T-helper 9 cell (primary cell): ENCODE data around the gene DPP3.
"Not testable (repeated sequence)": the region's sequence is repeated elsewhere in the genome, so short reads cannot be mapped to it uniquely, and the experiment has no call there.

ENCODE experiments used
- DNase-seq: peaks from one replicate; pipeline ENCODE4 v3.0.0-alpha.2; 2020

Gene DPP3

DNA sequence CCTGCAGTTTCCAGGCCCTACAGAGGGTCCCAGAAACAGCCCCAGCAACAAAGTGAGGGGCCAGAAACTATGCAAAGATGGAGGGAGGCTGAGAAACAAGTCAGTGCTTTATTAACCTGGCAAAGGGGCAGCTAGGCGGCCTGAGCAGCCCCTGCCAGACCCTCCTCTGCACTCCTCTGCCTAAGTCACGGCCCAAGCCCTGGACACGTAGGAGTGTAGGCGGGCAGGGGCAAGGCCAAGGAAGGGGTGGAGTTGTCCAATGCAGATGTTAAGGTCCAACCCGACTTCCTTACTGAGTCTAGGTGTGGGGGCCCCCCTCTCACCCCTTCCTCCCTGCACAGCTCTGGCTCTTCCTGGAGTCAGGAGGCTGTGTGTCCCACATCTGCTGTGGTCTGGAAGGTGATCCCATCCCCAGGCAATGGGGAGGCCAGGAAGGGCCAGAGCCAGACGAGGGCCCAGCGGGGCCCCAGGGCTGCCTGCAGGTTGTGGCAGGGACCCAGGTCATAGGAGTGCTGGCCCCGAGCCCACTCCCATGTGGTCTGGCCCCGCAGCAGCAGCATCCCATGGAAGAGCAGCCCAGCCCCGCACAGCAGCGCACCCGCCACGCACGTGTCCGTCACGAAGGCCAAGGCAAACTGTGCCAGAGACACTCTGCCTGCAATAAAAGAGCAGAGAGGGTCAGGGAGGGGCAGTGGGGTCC lies 59.1 kb downstream of the DPP3 start:
- DNase-seq = no peak

DNA sequence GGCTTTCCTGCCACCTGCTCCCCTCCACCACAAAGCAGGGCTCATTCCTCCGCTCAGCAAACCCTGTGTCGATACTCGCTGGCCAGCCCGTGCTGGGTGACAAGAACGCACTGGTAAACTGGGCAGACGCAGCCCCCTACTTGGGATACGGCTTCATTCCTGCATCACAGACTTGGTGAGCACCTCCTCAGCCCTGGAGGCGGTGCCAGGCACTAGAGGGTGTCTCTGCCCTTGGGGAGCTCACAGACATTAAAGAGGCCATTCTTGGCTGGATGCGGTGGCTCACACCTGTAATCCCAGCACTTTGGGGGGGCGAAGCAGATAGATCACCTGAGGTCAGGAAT lies 59.6 kb downstream of the DPP3 start:
- DNase-seq = no peak

DNA sequence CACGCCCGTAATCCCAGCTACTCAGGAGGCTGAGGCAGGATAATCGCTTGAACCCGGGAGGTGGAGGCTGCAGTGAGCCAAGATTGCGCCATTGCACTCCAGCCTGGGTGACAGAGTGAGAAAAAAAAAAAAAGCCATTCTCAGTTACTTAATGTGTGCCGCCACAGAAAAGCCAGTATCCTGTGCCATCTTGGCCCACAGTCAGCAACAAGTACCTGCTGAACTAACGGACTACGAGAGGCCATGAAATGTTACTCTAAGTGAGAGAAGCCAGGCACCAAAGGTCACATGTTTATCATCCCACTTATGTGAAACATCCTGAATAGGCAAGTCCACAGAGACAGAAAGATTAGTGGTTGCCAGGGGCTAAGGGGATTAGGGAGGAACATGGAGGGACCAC lies 60.4 kb downstream of the DPP3 start:
- DNase-seq = not testable (repeated sequence)

DNA sequence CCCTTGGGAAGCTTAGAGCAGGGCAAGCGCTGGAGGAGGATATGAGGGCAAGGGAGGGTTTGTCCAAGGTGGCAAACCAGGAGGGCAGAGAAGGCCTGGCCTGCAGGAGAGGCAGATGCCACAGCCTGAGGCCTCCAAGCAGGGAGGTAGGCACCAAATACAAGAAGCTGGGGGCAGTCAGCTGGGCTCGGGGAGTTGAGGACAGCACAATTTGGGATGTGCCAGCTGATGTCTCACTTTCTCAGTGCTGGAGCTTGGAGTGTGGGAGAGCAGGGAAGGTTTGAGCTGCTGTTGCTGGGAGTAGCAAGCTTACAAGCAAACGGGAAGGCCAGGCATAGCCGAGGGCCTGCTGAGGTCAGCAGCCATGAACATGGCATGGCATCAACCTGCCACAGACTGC lies 61.7 kb downstream of the DPP3 start:
- DNase-seq = no peak

DNA sequence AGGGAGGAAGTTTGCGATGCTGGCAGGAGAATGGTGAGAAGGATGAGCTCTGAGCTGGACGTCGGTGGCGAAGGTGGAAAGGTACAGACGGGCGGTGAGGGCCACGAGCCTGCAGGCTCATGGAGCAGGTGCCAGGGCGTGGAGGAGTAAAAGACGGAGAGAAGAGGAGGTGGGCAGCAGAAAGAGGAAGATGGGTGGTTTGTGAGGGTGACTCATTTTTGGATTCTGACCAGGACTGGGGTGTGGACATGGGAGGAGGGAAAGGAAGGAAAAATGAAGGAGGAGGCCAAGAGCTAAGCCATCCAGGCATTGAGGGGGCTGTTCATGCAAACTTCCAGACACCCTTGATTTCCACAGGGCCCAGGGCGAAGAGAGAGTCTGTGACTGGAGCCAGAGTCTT lies 62.1 kb downstream of the DPP3 start:
- DNase-seq = no peak

DNA sequence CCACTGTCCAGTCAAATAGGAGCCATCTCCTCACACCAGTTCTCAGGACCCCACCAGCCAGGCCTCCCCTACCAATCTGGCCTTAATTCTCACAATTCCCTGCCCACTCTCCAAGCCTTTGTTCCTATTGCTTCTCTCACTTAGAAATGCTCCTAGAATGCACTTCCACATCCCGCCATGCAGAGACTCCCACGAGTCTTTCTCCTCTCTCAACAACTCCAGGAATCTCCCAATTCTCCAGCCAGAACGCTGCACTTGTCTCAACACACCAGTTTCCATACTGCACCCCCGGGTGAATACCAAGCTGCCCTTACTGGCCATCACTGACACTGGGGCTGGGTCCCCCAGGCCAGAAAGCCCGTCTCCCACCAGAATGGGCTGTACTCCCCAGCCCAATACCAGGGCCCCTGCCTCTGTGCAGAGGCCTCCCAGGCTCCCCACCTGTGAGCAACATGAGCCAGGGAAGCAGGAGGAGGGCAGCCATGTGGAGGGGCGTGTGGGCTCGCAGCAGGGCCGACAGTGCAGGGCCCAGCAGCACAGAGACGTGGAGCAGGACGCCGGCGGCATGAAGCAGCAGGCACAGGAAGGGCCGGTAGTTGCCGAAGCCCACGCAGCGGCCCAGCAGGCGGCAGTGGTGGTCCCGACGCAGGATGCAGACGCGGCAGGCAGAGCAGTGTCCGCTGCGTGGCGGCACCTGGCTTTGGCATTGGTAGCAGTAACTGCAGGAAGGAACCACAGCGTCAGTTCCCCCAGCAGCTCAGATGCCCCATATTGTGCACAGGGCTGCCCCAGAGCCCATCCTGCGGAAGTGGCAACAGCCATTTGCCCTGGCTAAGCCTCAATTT lies 63.3 kb downstream of the DPP3 start:
- DNase-seq = peak; percentile 45

DNA sequence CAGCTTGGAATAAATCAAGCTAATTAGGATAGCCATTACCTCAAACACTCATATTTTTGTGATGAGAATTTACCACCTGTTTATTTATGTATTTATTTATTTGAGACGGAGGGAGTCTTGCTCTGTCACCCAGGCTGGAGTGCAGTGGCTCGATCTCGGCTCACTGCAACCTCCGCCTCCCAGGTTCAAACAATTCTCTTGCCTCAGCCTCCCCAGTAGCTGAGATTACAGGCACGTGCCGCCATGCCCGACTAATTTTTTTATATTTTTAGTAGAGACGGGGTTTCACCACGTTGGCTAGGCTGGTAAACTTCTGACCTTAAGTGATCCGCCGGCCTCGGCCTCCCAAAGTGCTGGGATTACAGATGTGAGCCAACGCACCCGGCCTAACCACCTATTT lies 64.7 kb downstream of the DPP3 start:
- not testable (repeated sequence) for DNase-seq

DNA sequence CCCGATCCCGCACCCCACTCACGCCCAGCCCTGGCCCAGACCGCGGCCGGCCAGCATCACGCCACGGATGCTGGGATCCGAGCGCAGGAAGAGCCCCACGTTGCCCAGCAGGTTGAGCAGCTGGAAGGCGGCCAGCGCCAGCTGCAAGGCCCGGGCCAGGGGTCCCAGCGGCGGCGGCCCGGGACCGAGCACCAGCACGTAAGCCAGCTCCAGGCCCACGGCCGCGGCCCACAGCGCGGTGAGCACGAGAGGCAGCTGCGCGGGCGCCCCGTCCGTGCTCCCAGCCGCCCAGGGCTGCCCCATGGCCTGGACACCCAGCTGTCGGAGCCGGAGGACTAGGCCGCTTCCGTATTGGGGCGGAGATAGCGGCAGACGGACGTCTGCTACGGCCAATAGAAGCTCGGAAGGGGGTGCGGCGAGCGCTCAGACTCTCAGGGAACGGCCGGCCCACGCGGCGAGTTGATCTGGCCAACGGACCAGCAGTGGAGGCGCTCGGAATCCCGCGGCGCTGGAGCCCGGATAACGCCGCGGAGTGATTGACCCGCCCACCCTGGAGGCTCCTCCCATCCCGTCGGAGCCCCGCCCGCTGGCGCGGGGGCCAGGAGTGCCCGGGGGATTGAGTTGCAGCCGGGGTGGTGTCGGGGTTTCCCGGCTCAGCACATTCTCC lies 65.6 kb downstream of the DPP3 start, which contains the start of gene ZDHHC24:
Gene ZDHHC24 (minus strand): TSS at position 348 of the 667 bp plus-strand sequence. CDS start 45 bp downstream, at position 303.
- peak; percentile 81 for DNase-seq

DNA sequence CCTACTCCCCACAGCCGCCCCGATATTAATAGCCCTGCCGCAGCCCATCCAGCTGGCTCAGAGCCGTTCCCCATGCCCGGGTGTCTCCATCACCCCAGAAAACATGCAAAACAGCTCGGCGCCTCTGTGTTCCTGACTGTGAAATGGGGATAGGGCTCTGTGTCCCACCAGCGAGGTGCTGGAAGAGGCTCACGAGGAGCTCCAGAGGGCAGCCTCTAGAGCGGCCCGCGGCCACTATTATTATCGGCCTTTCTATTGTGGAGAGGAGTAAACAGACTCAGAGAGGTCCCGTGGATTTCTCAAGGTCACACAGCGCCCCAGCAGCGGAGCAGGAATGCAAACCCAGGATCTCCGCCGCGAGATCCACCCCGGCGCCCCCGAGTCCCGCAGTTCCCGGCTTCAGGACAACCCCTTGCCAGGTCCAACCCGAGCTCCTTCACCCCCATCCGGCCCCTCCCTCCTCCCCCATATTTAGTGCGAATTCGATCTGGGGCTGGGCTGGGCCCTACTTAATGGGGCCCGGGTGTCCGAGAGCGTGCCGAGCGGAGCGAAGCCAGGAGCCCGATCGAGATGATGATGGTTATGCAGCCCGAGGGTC lies 66.2 kb downstream of the DPP3 start, which contains the start of gene ACTN3:
Gene ACTN3 (plus strand): TSS at position 536 of the 598 bp plus-strand sequence. CDS start 35 bp downstream, at position 571.
- peak; percentile 15 for DNase-seq

DNA sequence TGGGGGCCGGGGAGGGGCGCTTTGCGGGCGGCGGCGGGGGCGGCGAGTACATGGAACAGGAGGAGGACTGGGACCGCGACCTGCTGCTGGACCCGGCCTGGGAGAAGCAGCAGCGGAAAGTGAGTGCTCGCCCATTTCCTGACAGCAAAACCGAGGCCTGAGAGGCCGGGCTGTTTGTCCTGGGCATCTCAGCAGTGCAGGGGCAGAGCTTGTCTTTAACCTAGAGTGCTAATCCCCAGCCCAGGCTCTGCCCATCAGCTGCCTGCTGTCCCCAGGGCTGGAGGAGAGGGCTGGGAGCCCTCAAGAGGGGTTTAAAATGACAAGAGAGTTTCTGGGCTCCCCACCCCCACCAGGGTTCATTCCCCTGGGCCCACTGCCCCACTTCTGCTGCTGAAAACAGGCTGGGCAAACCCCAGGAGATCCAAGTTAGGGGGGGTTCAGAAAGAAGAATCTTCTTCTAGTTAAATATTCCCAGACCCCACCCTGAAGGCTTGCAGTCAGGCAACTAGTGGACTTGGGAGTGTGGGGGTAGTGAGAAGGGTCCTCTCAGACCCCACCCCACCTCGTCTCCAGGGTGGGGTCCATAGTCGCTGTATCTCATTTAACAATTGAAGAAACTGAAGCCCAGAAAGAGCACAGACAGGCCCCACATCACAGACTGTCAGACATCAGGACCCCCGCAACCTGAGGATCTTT lies 66.9 kb downstream of the DPP3 start:
- no peak for DNase-seq

DNA sequence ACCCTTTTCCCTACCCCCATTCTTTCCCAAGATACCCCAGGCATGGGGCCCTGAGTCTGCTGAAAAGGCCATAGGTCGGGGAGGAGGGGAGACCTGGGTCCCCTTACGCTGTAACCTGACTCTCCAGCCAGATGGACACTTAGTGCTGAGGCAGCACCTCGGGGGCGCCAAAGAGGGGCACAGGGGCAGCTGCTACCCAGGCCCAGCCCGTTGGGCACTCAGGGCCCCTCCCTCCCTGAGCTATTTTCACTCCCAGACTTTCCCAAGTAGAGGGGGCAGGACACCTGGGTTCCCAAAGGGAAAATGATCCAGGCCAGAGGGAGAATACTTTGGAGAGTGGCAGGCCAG lies 67.4 kb downstream of the DPP3 start:
- DNase-seq = no peak

DNA sequence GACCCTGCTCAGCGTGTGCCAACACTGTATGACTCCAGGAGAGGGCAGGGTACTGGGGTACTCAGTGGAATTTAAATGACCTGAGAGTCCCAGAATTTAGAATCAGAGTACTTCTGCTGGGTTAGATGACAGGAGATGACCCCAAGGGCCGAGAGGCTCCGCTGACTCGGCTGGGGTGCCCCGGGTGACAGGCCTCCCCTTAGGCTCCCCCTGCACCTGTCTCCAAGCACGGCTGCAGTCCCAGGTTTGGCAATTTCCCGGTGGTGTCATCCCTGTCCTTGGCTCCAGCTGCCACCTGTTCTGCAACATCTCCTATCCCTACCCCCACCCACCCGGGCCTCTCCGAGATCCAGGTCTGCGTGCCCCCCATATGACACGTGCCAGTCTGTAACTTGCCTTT lies 67.8 kb downstream of the DPP3 start:
- no peak for DNase-seq

DNA sequence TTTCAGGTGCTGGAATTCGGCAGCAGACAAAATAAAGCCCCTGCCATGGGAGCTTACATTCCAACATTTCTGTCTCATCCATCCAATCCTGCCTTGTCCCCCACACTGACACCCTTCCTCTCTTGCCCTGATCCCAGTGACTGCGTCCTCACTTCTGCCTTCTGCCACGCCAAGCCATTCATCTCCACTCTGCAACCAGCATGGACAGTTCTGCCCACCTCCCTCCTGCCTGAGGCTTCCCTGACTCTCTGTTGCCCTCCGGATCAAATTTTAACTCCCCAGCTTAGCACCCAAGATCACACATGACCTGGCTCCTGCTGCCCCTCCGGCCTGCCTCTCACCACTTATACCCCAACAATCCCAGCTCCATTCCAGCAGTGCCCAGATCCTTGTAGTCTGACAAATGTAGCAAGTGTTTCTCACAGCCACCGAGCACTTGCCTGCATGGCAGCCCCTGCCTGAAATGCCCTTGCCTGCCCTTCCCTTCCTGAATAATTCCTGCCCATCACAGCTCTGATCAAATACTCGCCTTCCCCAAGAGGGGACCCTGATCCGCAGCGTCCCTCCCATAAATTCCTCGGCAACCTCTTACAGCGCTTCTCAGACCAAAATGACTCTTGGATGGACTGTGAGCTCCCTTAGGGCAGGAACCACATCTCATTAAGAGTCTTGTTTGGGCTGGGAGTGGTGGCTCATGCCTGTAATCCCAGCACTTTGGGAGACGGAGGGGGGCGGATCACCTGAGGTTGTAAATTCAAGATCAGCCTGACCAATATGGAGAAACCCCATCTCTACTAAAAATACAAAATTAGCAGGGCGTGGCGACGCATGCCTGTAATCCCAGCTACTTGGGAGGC lies 68.8 kb downstream of the DPP3 start:
- DNase-seq = no peak

DNA sequence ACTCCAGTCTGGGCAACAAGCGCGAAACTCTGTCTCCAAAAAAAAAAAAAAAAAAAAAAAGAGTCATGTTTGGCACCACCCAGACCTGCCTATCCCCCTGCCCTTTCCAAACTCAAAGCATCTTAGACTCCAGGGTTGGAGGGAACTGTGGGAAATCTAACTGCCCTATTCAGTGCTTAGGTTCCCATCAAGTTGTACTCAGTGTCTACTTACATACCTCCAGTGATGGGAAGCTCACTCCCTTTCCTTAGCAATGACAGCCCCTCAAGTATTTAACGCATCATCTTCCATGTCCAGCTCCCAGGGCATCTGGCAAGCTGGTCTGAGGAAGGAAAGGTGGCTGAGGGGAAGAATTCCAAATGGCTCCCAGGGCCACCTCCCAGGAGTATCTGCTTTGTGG lies 69.5 kb downstream of the DPP3 start:
- no peak for DNase-seq

DNA sequence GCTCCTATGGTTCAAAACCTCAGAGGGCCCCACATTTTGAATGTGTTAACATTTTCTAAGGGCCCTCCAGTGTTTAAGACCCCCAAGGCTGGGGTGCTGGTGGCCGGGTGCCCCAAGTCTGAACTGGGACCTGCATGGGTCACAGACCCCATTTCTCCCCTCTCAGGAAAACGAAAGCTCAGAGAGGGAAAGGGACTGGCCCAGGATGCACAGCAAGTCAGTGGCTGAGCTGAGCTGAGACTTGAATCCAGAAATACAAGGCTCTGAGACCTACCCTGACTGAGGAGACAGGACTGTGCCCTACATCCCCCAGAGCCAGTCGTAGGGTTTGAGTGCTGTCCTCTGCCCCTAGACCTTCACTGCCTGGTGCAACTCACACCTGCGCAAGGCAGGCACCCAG lies 70.7 kb downstream of the DPP3 start:
- no peak for DNase-seq

DNA sequence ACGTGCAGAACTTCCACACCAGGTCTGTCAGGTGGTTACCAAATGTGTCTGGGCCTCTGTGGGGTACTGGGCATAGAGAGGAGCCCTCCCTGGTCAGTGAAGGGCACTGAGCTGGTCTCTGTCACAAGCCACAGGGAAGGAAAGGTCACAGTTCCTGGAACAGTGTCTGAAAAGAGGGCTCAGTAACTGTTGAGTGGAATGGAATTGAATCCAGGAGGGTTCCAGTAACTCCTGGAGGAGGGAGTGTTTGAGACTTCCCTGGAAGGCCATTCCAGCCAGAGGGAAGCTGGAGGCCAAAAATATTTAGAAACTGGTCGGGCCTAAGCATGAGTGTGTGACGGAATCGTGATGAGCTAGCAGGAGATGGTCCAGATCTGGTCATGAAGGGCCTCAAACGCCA lies 74.4 kb downstream of the DPP3 start:
- no peak for DNase-seq

DNA sequence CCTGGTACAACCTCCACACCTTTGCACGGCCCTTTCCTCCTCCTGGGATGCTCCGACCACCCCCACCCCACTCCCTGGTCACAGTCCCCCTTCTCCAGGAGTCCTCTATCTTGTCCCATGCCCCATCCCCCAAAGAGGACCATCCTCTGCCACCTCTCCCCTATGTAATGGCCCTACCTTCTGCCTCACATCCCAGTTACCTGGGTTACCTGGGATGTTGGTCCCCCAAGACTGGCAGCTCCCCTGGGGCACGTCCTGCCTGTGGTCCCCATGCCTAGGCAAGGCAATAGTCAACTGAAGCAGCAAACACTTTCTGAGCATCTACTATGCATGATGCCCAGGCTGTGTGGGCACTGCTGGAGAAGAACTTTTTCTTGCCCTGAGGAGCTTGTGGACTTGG lies 75.2 kb downstream of the DPP3 start:
- no peak for DNase-seq

DNA sequence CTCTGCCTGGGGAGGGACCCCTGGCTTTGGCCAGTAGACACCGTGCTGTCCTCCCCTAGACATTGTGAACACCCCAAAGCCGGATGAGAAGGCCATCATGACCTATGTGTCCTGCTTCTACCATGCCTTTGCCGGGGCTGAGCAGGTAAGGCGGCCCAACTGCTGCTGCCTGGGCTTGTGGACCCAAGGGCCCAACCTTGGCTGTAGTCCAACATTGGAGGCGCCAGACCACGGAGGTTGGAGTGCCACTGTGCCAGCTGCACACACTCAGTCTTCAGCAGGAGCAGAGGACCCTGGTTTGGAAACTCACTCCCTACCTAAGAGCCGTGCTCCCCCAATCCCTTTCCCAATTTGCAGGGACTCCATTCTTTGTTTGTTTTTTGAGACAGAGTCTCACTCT lies 75.9 kb downstream of the DPP3 start:
- no peak for DNase-seq

DNA sequence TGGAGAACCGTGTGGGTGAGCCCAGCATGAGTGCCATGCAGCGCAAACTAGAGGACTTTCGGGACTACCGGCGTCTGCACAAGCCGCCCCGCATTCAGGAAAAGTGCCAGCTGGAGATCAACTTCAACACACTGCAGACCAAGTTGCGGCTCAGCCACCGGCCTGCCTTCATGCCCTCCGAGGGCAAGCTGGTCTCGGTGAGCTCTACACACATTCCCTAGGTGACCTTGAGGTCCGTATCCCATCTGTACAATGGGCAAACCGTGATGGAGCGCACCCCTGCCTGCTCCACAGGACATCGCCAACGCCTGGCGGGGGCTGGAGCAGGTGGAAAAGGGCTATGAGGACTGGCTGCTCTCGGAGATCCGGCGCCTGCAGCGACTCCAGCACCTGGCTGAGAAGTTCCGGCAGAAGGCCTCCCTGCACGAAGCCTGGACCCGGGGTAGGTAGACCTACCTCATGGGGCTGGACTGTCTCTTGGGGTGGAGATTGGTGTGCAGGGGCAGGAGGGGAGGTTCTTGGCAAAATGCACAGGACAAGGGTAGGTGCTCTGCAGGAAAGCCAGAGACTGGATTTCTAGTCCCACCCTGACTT lies 77.6 kb downstream of the DPP3 start:
- no peak for DNase-seq
